GM12801 (cell line): Measurements from ENCODE around the gene BCAS4.

Experiments used
- CTCF ChIP-seq: IDR thresholded peaks from one replicate; pipeline ENCODE4 v1.5.1; 2011; ENCODE audit warnings: control low read depth; ENCODE audit not compliant: insufficient read length; ENCODE audit errors: extremely low read depth

The BCAS4 gene

DNA sequence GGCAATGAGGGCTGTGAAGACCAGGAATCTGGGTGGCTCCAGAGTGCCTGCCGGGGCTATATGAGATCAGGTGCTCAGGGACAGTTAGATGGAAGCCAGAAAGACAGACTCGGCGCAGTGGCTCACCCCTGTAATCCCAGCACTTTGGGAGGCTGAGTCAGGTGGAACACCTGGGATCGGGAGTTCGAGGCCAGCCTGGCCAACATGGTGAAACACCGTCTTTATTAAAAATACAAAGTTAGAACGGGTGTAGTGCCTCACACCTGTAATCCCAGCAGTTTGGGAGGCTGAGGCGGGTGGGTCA, 43.4 kb downstream of the BCAS4 start:
- no peak for TF ChIP-seq CTCF

GRCh38 chr20:50838707-50839385, 44.0 kb downstream of the BCAS4 start:
- TF ChIP-seq CTCF = no peak

DNA sequence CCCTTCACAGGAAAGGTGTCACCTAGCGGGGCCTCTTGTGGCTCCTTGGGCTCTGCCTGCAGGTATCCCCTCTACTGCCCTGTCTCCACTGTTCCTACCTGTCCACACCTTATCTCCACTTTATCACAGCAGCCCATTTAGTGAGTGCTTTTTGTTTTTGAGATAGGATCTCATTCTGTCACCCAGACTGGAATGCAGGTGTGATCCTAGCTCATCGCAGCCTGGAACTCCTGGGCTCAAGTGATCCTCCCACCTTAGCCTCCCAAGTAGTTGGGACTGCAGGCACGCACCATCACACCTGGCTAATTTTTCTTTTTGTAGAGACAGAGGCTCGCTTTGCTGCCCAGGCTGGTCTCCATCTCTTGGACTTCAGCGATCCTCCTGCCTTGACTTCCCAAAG, 48.0 kb downstream of the BCAS4 start:
- no peak for TF ChIP-seq CTCF

DNA sequence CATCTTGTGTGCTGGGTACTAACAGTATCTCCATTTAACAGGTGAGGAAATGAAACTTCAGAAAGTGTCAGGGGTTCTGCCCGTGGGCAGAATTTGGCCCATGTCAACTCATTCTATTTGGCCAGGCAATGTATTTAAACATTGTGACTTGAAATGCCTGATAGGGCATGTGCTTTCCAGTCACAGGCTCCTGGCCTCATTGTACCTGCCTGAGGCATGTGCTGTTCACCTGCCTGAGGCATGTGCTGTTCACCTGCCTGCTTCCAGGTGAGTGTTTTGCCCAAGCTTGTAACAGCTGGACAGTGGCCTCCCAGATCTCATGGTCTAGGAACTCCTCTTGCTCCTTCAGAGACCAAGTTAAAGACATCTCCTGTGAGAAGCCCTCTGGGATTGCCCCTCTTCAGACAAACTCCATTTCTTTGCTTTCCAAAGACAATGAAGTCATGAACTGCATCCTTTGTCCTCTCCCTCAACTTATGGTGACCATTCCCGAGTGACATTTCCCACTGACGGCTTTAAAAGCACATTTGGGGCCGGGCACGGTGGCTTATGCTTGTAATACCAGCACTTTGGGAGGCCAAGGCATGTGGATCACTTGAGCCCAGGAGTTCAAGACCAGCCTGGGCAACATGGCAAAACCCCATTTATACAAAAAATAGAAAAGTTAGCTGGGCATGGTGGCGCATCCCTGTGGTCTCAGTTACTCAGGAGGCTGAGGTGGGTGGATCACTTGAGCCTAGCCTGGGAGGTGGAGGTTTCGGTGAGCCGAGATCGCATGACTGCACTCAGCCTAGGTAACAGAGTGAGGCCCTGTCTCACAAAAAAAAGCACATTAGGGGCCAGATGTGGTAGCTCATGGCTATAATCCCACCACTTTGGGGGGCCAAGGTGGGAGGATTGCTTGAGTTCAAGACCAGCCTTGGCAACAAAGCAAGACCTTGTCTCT, 48.7 kb downstream of the BCAS4 start:
- no peak for TF ChIP-seq CTCF

DNA sequence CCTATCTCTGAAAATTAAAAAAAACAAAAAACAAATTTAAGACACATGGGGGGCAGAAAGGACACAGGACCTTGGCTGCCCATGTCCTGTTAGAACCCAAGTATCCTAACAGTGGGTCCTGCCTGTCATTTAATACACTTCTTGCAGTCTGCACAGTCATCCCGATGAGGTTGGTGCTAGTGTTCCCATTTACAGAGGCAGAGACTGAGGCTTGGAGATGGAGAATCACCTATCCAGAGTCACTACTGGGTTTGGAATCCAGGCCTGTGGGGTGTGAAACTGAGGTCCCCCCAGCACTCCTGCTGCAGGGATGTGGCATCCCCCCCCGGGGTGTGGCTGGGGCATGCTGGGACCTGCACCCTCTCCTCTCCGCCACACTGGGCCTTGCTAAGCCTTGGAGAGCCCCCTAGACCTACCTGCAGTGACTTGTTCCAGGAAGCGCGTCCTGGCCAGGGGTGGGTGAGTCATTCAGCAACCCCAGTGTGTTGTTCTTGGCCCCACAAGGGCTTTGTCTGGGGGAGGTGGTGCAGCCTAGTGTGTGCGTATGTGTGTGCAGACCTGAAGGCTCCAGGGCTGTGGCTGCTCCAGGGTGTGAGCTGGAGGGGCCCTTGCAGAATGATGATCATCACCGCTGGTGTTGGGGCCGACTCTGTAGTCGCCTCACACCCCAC, 49.7 kb downstream of the BCAS4 start:
- no peak for TF ChIP-seq CTCF

- no peak for TF ChIP-seq CTCF
Measured at GRCh38 chr20:50845566-50846215, 50.8 kb downstream of the BCAS4 start.

GRCh38 chr20:50848341-50848808, 53.5 kb downstream of the BCAS4 start:
- no peak for TF ChIP-seq CTCF
